DLD1 (cell line): ENCODE results near the gene ZNF148.

ENCODE experiments used
- in situ Hi-C: cut with HindIII; loops from 2 replicates; pipeline ENCODE4 v1.10.0; 2017; ENCODE audit warnings: low sequenced_read_pairs

Gene ZNF148

GRCh38 chr3:125289429-125289981, 85.6 kb downstream of the ZNF148 start:
- in situ Hi-C loops: no loop called here

- in situ Hi-C loops: no loop called here
Measured at GRCh38 chr3:125287248-125287647, 87.9 kb downstream of the ZNF148 start.

GRCh38 chr3:125281381-125281780, 93.7 kb downstream of the ZNF148 start:
- in situ Hi-C loops: no loop called here

GRCh38 chr3:125280668-125281361, 94.3 kb downstream of the ZNF148 start:
- in situ Hi-C loops: no loop called here

GRCh38 chr3:125278155-125278554, 97.0 kb downstream of the ZNF148 start:
- in situ Hi-C loops: no loop called here

GRCh38 chr3:125271127-125271526, 104.0 kb downstream of the ZNF148 start:
- in situ Hi-C loops: no loop called here

- in situ Hi-C loops: no loop called here
Measured at GRCh38 chr3:125267460-125267859, 107.7 kb downstream of the ZNF148 start.

- in situ Hi-C loops: no loop called here
Measured at GRCh38 chr3:125266971-125267370, 108.2 kb downstream of the ZNF148 start.

GRCh38 chr3:125262161-125262560, 113.0 kb downstream of the ZNF148 start:
- in situ Hi-C loops: no loop called here

GRCh38 chr3:125261031-125261430, 114.1 kb downstream of the ZNF148 start:
- in situ Hi-C loops: no loop called here

- in situ Hi-C loops: no loop called here
Measured at GRCh38 chr3:125260158-125260557, 115.0 kb downstream of the ZNF148 start.

GRCh38 chr3:125257536-125257935, 117.6 kb downstream of the ZNF148 start:
- in situ Hi-C loops: no loop called here

GRCh38 chr3:125256675-125257074, 118.5 kb downstream of the ZNF148 start:
- in situ Hi-C loops: no loop called here

GRCh38 chr3:125250973-125251372, 124.2 kb downstream of the ZNF148 start:
- in situ Hi-C loops: no loop called here

- in situ Hi-C loops: loop anchor here (10.0 kb wide), 1 partner anchor 311 kb away; the partner anchor contains the start of gene MUC13
Measured at GRCh38 chr3:125246237-125246636, 128.9 kb downstream of the ZNF148 start.

GRCh38 chr3:125245521-125245920, 129.6 kb downstream of the ZNF148 start:
- in situ Hi-C loops: loop anchor here (10.0 kb wide), 1 partner anchor 311 kb away; the partner anchor contains the start of gene MUC13

GRCh38 chr3:125240496-125240895, 134.6 kb downstream of the ZNF148 start:
- in situ Hi-C loops: loop anchor here (10.0 kb wide), 1 partner anchor 306 kb away; the partner anchor contains the start of gene MUC13

- in situ Hi-C loops: no loop called here
Measured at GRCh38 chr3:125239266-125239665, 135.9 kb downstream of the ZNF148 start.

- in situ Hi-C loops: no loop called here
Measured at GRCh38 chr3:125238759-125239158, 136.4 kb downstream of the ZNF148 start.

- in situ Hi-C loops: no loop called here
Measured at GRCh38 chr3:125236331-125236903, 138.7 kb downstream of the ZNF148 start.

- in situ Hi-C loops: no loop called here
Measured at GRCh38 chr3:125234831-125235230, 140.3 kb downstream of the ZNF148 start.

- in situ Hi-C loops: no loop called here
Measured at GRCh38 chr3:125232401-125232800, 142.7 kb downstream of the ZNF148 start.
